Smooth muscle cell of the brain vasculature (primary cell): ENCODE results near the gene SEMA4D.

Source experiments
- DNase-seq: peaks from one replicate; pipeline ENCODE4 v3.0.0-alpha.2; 2012; ENCODE audit warnings: low read depth, low spot score

SEMA4D gene

GRCh38 chr9:89466451-89467277, 31.2 kb downstream of the SEMA4D start:
- no peak for DNase-seq

- no peak for DNase-seq
Measured at GRCh38 chr9:89465726-89466308, 32.1 kb downstream of the SEMA4D start.

- no peak for DNase-seq
Measured at GRCh38 chr9:89465001-89465451, 32.9 kb downstream of the SEMA4D start.

GRCh38 chr9:89464300-89464901, 33.5 kb downstream of the SEMA4D start:
- DNase-seq: no peak

- DNase-seq: no peak
Measured at GRCh38 chr9:89462817-89463683, 34.9 kb downstream of the SEMA4D start.

- DNase-seq: no peak
Measured at GRCh38 chr9:89462199-89462598, 35.7 kb downstream of the SEMA4D start.

GRCh38 chr9:89461265-89461664, 36.6 kb downstream of the SEMA4D start:
- peak; percentile 13 for DNase-seq

- DNase-seq: no peak
Measured at GRCh38 chr9:89460551-89460950, 37.4 kb downstream of the SEMA4D start.

- DNase-seq: no peak
Measured at GRCh38 chr9:89458768-89459496, 39.0 kb downstream of the SEMA4D start.

GRCh38 chr9:89457376-89457855, 40.5 kb downstream of the SEMA4D start:
- no peak for DNase-seq

- no peak for DNase-seq
Measured at GRCh38 chr9:89455356-89455824, 42.5 kb downstream of the SEMA4D start.

GRCh38 chr9:89454498-89455355, 43.2 kb downstream of the SEMA4D start:
- DNase-seq: no peak

GRCh38 chr9:89453452-89453851, 44.5 kb downstream of the SEMA4D start:
- no peak for DNase-seq

- DNase-seq: no peak
Measured at GRCh38 chr9:89452561-89452960, 45.4 kb downstream of the SEMA4D start.

GRCh38 chr9:89450213-89450612, 47.7 kb downstream of the SEMA4D start:
- DNase-seq: no peak

GRCh38 chr9:89449261-89449671, 48.6 kb downstream of the SEMA4D start:
- DNase-seq: no peak

- no peak for DNase-seq
Measured at GRCh38 chr9:89448821-89449220, 49.1 kb downstream of the SEMA4D start.

GRCh38 chr9:89448381-89448780, 49.5 kb downstream of the SEMA4D start:
- no peak for DNase-seq

GRCh38 chr9:89447416-89447815, 50.5 kb downstream of the SEMA4D start:
- DNase-seq: no peak

- no peak for DNase-seq
Measured at GRCh38 chr9:89446961-89447310, 51.0 kb downstream of the SEMA4D start.
